Neural cell (in vitro differentiated cells): Measurements from ENCODE around the gene PPM1H. TPM values are rescaled to one million over a fixed set of nuclear protein-coding genes. Genes with fewer than 3 reads are reported as not detected.

ENCODE experiments used
- H2AFZ ChIP-seq: fragments of 200-600, 300-800 bp; sonication (generic), shearing (Covaris generic); 2 replicates; pipeline ENCODE4 v1.6.0; 2014; ENCODE audit warnings: low read depth, mild to moderate bottlenecking, antibody characterized with exemption, low read length, moderate library complexity
- H3F3A ChIP-seq: fragments of 200-600 bp; shearing (Covaris generic); 2 replicates; pipeline ENCODE4 v1.6.1; 2016; ENCODE audit warnings: mild to moderate bottlenecking, moderate library complexity, mixed read lengths, antibody characterized with exemption, low read length; ENCODE audit not compliant: insufficient read depth, poor library complexity, severe bottlenecking
- H3K27ac ChIP-seq: fragments of 200-600, 300-800 bp; sonication (generic), shearing (Covaris generic); 2 replicates; pipeline ENCODE4 v1.5.1; 2014; ENCODE audit warnings: mild to moderate bottlenecking, low read length, moderate library complexity
- H3K27me3 ChIP-seq: fragments of 300-800, 200-600 bp; sonication (generic), shearing (Covaris generic); 2 replicates; pipeline ENCODE4 v1.6.0; 2014; ENCODE audit warnings: mild to moderate bottlenecking, low read depth, low read length, moderate library complexity; ENCODE audit not compliant: insufficient read depth
- H3K36me3 ChIP-seq: fragments of 300-800, 200-600 bp; sonication (generic), shearing (Covaris generic); 2 replicates; pipeline ENCODE4 v1.5.1; 2014; ENCODE audit warnings: mild to moderate bottlenecking, antibody characterized with exemption, low read length, moderate library complexity; ENCODE audit not compliant: insufficient read depth
- H3K4me2 ChIP-seq: fragments of 300-800, 200-600 bp; sonication (generic), shearing (Covaris generic); 2 replicates; pipeline ENCODE4 v1.6.0; 2014; ENCODE audit warnings: mild to moderate bottlenecking, low read length
- H3K4me3 ChIP-seq: fragments of 300-800, 200-600 bp; sonication (generic), shearing (Covaris generic); 2 replicates; pipeline ENCODE4 v1.5.1; 2014; ENCODE audit warnings: mild to moderate bottlenecking, low read length, moderate library complexity
- H3K79me2 ChIP-seq: fragments of 200-600 bp; shearing (Covaris generic); replicated peaks from 2 replicates; pipeline ENCODE4 v1.6.0; 2014; ENCODE audit warnings: mild to moderate bottlenecking, low read length, moderate library complexity; ENCODE audit not compliant: insufficient read depth
- H3K9ac ChIP-seq: fragments of 300-800, 200-600 bp; sonication (generic), shearing (Covaris generic); 2 replicates; pipeline ENCODE4 v1.6.1; 2016; ENCODE audit warnings: mild to moderate bottlenecking, low read length, mixed read lengths
- H3K9me2 ChIP-seq: fragments of 200-600 bp; shearing (Covaris generic); 2 replicates; pipeline ENCODE4 v1.6.1; 2016; ENCODE audit warnings: mild to moderate bottlenecking, low read length, mixed read lengths; ENCODE audit not compliant: insufficient read depth
- H3K9me3 ChIP-seq: fragments of 200-600, 300-800 bp; sonication (generic), shearing (Covaris generic); 2 replicates; pipeline ENCODE4 v1.6.1; 2016; ENCODE audit warnings: mild to moderate bottlenecking, mixed run types, low read length, moderate library complexity, mixed read lengths
- H4K20me1 ChIP-seq: fragments of 200-600 bp; shearing (Covaris generic); 2 replicates; pipeline ENCODE4 v1.6.1; 2016; ENCODE audit warnings: mild to moderate bottlenecking, mixed run types; ENCODE audit not compliant: insufficient read depth
- CTCF ChIP-seq: fragments of 450-650 bp; IDR thresholded peaks from 2 replicates; pipeline ENCODE4 v1.5.1; 2014; ENCODE audit warnings: antibody characterized with exemption, mild to moderate bottlenecking, moderate library complexity; ENCODE audit not compliant: poor library complexity, severe bottlenecking
- EP300 ChIP-seq: fragments of 450-650 bp; conservative IDR thresholded peaks from 2 replicates; pipeline ENCODE4 v1.6.1; 2014; ENCODE audit warnings: antibody characterized with exemption, mild to moderate bottlenecking, moderate library complexity; ENCODE audit not compliant: poor library complexity, severe bottlenecking
- EZH2 ChIP-seq: fragments of 200-600, 300-800 bp; shearing (Covaris generic), sonication (generic); IDR thresholded peaks from 2 replicates; pipeline ENCODE4 v1.6.1; 2014; ENCODE audit warnings: antibody characterized with exemption, low read length, borderline replicate concordance, mild to moderate bottlenecking; ENCODE audit not compliant: insufficient read depth, poor library complexity, severe bottlenecking
- MXI1 ChIP-seq: fragments of 450-650 bp; conservative IDR thresholded peaks from 2 replicates; pipeline ENCODE4 v1.6.1; 2014; ENCODE audit warnings: antibody characterized with exemption, mild to moderate bottlenecking; ENCODE audit not compliant: poor library complexity, severe bottlenecking
- POLR2AphosphoS5 ChIP-seq: IDR thresholded peaks from 2 replicates; pipeline ENCODE4 v1.6.1; 2012
- RAD21 ChIP-seq: fragments of 450-650 bp; conservative IDR thresholded peaks from 2 replicates; pipeline ENCODE4 v1.6.1; 2014; ENCODE audit warnings: antibody characterized with exemption, mild to moderate bottlenecking, moderate library complexity
- REST ChIP-seq: IDR thresholded peaks from 2 replicates; pipeline ENCODE4 v1.6.1; 2012; ENCODE audit warnings: borderline replicate concordance
- SMC3 ChIP-seq: fragments of 450-650 bp; conservative IDR thresholded peaks from 2 replicates; pipeline ENCODE4 v1.6.1; 2014; ENCODE audit warnings: antibody characterized with exemption, mild to moderate bottlenecking, moderate library complexity; ENCODE audit not compliant: poor library complexity
- TAF1 ChIP-seq: IDR thresholded peaks from 2 replicates; pipeline ENCODE4 v1.6.1; 2012; ENCODE audit warnings: low read depth
- polyA plus RNA-seq: library from polyadenylated mRNA; depleted of rRNA; stranded (reverse); fragments of >200 nt; gene quantifications from 2 replicates; pipeline ENCODE4 v1.2.3, GENCODE V29; 2014

The PPM1H gene
- polyA plus RNA-seq, 1 donor from 2014 or later, result 3.9 TPM

DNA sequence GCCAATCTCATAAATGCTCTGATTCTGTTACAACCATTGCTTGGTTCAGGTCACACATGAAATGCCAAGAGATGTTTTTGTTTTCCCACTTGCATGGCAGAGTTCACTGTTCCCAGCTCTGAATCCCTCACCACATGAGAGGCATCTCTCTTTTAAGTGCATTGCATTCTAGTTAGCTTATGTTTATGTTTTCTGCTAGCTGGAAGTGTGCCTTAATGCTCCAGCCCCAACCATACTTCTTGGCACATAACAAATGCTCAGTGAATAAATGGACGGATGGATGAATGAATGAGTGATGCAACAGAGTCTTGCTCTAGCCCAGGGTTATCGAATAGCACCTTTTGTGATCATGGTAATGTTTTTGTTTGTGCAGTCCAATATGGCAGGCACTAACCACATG is 197.3 kb downstream of the PPM1H start:
- no peak overlapping the region for H2AFZ ChIP-seq
- H3K9me2 ChIP-seq, result no peaks in the 10 kb centered on the region
- no peak overlapping the region for H3K4me2 ChIP-seq
- H3K79me2 ChIP-seq, result no peaks in the 10 kb centered on the region
- no peaks in the 10 kb centered on the region for H4K20me1 ChIP-seq
- no peaks in the 10 kb centered on the region for H3K36me3 ChIP-seq
- no peaks in the 10 kb centered on the region for H3F3A ChIP-seq
- TF ChIP-seq RAD21 (no peak), POLR2AphosphoS5 (no peak), MXI1 (no peak), EP300 (no peak), TAF1 (no peak), SMC3 (no peak), REST (no peak)
- no peak overlapping the region for H3K4me3 ChIP-seq
- H3K9me3 ChIP-seq, result no peaks in the 10 kb centered on the region
- no peaks in the 10 kb centered on the region for H3K27me3 ChIP-seq
- H3K27ac ChIP-seq, result no peak overlapping the region
- no peak overlapping the region for H3K9ac ChIP-seq

DNA sequence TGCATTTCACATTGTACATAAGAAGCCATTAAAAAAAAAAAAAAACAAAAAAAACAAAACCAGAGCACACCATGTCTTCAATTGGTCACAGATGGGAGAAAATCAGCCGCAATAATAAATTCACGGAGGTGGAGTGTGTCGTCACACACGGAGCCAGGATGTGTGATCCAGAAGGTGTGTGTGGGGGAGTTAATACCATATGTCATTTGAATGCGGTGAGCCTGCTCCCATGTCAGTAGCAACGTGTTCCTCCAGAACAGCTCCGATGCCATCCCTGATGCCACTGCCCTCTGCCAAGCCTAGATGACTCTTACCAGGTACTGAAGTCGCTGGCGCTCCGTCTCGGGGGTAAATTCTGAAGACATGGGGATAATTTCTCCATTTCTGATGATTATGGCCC is 197.8 kb downstream of the PPM1H start:
- no peak overlapping the region for H3K4me2 ChIP-seq
- H3K4me3 ChIP-seq, result no peak overlapping the region
- H3K9ac ChIP-seq, result no peak overlapping the region
- no peak overlapping the region for H3K27ac ChIP-seq
- no peaks in the 10 kb centered on the region for H4K20me1 ChIP-seq
- no peaks in the 10 kb centered on the region for H3K36me3 ChIP-seq
- H3K9me2 ChIP-seq, result no peaks in the 10 kb centered on the region
- no peaks in the 10 kb centered on the region for H3F3A ChIP-seq
- no peaks in the 10 kb centered on the region for H3K79me2 ChIP-seq
- no peak overlapping the region for H2AFZ ChIP-seq
- no peaks in the 10 kb centered on the region for H3K9me3 ChIP-seq
- no peak for TF ChIP-seq MXI1
- no peak for TF ChIP-seq TAF1
- TF ChIP-seq REST, result no peak
- no peak for TF ChIP-seq SMC3
- TF ChIP-seq RAD21, result no peak
- TF ChIP-seq POLR2AphosphoS5, result no peak
- TF ChIP-seq EZH2, result no peak
- no peak for TF ChIP-seq EP300
- TF ChIP-seq CTCF, result no peak
- no peaks in the 10 kb centered on the region for H3K27me3 ChIP-seq
